WTC11 (cell line): ENCODE measurements around the gene PIGV.

Experiments used
- CBFB ChIP-seq: sonication (generic); formaldehyde crosslinking; IDR thresholded peaks from 2 replicates; pipeline ENCODE4 v1.8.1; 2022; ENCODE audit warnings: mild to moderate bottlenecking, low read depth, missing genetic modification reagents
- CREB1 ChIP-seq: sonication (generic); formaldehyde crosslinking; IDR thresholded peaks from 2 replicates; pipeline ENCODE4 v1.8.0; 2023; ENCODE audit warnings: mild to moderate bottlenecking, missing genetic modification reagents
- CTCF ChIP-seq: fragments of 200-600 bp; IDR thresholded peaks from 2 replicates; pipeline ENCODE4 v1.8.0; 2022; ENCODE audit warnings: antibody characterized with exemption
- IRF1 ChIP-seq: sonication (generic); formaldehyde crosslinking; IDR thresholded peaks from 2 replicates; pipeline ENCODE4 v1.8.0; 2023; ENCODE audit warnings: missing genetic modification reagents
- JUN ChIP-seq: sonication (generic); formaldehyde crosslinking; IDR thresholded peaks from 2 replicates; pipeline ENCODE4 v1.8.0; 2023; ENCODE audit warnings: mild to moderate bottlenecking, missing genetic modification reagents
- KAT7 ChIP-seq: sonication (generic); formaldehyde crosslinking; IDR thresholded peaks from 2 replicates; pipeline ENCODE4 v1.8.1; 2023; ENCODE audit warnings: missing genetic modification reagents, mild to moderate bottlenecking, borderline replicate concordance
- MAX ChIP-seq: sonication (generic); formaldehyde crosslinking; IDR thresholded peaks from 2 replicates; pipeline ENCODE4 v1.8.0; 2022; ENCODE audit warnings: mild to moderate bottlenecking, missing genetic modification reagents
- TEAD1 ChIP-seq: sonication (generic); formaldehyde crosslinking; IDR thresholded peaks from 2 replicates; pipeline ENCODE4 v1.8.0; 2022; ENCODE audit warnings: mild to moderate bottlenecking, missing genetic modification reagents
- ZNF121 ChIP-seq: sonication (generic); formaldehyde crosslinking; IDR thresholded peaks from 2 replicates; pipeline ENCODE4 v1.8.0; 2023; ENCODE audit warnings: missing genetic modification reagents
- ZNF416 ChIP-seq: fragments of 250-450 bp; sonication (Bioruptor Pico); IDR thresholded peaks from 2 replicates; pipeline ENCODE4 v1.9.0; 2021; ENCODE audit warnings: mild to moderate bottlenecking, inconsistent platforms

DNA sequence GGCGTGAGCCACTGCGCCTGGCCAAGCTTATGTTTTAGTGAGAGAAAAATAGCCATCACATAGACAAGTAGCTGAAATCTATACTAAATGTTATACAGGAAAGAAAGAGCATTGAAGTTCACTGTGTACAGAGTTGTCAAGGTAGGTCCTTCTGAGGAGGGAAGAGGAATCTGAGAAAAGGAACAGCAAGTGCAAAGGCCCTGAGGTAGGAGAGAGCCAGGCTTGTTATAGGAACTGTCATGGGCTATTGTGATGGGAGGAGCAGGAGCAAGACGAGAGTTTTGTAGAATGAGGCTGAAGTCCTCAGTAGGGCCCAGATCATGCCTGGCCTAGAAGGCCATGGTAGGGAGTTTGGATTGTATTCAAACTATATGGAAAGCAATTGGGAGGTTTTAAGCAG is 43.3 kb downstream of the PIGV start:
- TF ChIP-seq MAX (no peak), CTCF (no peak), CREB1 (no peak), CBFB (CRISPR knock-in tag) (no peak), IRF1 (CRISPR knock-in tag) (no peak), ZNF416 (CRISPR knock-in tag) (no peak), JUN (CRISPR knock-in tag) (no peak), ZNF121 (CRISPR knock-in tag) (no peak), TEAD1 (CRISPR knock-in tag) (no peak), KAT7 (no peak)
